Common myeloid progenitor, CD34-positive (primary cell): ENCODE measurements around the gene TMEM132D.

Experiments used
- CTCF ChIA-PET: fragments of 350-600 bp; sonication (Branson Sonifier 250); formaldehyde crosslinking; loops from one replicate; lab custom pipeline; 2021; ENCODE audit warnings: antibody characterized with exemption; lab: Charles Lee
- POLR2A ChIA-PET: fragments of 350-600 bp; sonication (Branson Sonifier 250); formaldehyde crosslinking; loops from one replicate; lab custom pipeline; 2021; ENCODE audit warnings: antibody characterized with exemption; lab: Charles Lee
- DNase-seq, 3 donors: peaks; one replicate each; pipeline versions ENCODE4 v3.0.0 to v3.0.0-alpha.2; 2013
- H3K27ac ChIP-seq, 2 experiments: 1 replicate in 1 of 2; 2 replicates in 1 of 2; pipeline ENCODE4 v1.7.0; 2013; ENCODE audit warnings: inconsistent platforms in 2 of 2, low read length in 2 of 2, mild to moderate bottlenecking in 2 of 2, low read depth in 1 of 2, moderate library complexity in 1 of 2; ENCODE audit not compliant: severe bottlenecking in 2 of 2, insufficient read depth in 1 of 2, poor library complexity in 1 of 2
- H3K27me3 ChIP-seq, 5 experiments: replicated peaks in 2 of 5; 1 replicate in 3 of 5; 2 replicates in 2 of 5; pipeline versions ENCODE4 v1.6.1 to v1.7.0; 2013; ENCODE audit warnings: low read length in 4 of 5, mild to moderate bottlenecking in 2 of 5, moderate library complexity in 2 of 5, inconsistent platforms in 1 of 5; ENCODE audit not compliant: insufficient read depth in 5 of 5, control insufficient read depth in 4 of 5
- H3K36me3 ChIP-seq, 4 experiments: 1 replicate in 2 of 4; 2 replicates in 2 of 4; pipeline versions ENCODE4 v1.6.1 to v1.7.0; 2013; ENCODE audit warnings: low read length in 3 of 4, control low read depth in 1 of 4, mild to moderate bottlenecking in 1 of 4; ENCODE audit not compliant: control insufficient read depth in 4 of 4, insufficient read depth in 4 of 4
- H3K4me1 ChIP-seq, 4 experiments: 1 replicate in 3 of 4; 2 replicates in 1 of 4; pipeline versions ENCODE4 v1.6.1 to v1.7.1; 2013; ENCODE audit warnings: low read length in 3 of 4, mild to moderate bottlenecking in 3 of 4, control low read depth in 1 of 4, inconsistent platforms in 1 of 4, moderate library complexity in 1 of 4; ENCODE audit not compliant: control insufficient read depth in 4 of 4, insufficient read depth in 4 of 4; ENCODE audit errors: control extremely low read depth in 1 of 4
- H3K4me3 ChIP-seq, 7 experiments: 1 replicate in 4 of 7; 2 replicates in 3 of 7; pipeline versions ENCODE4 v1.5.1 to v1.7.0; 2013; ENCODE audit warnings: mild to moderate bottlenecking in 7 of 7, low read length in 6 of 7, moderate library complexity in 6 of 7, inconsistent platforms in 2 of 7, low read depth in 2 of 7, control low read depth in 1 of 7; ENCODE audit not compliant: insufficient read depth in 4 of 7, control insufficient read depth in 1 of 7; ENCODE audit errors: extremely low read depth in 1 of 7
- H3K9me3 ChIP-seq, 5 experiments: 1 replicate in 4 of 5; 2 replicates in 1 of 5; pipeline versions ENCODE4 v1.6.1 to v1.7.1; 2013; ENCODE audit warnings: low read length in 4 of 5, mild to moderate bottlenecking in 2 of 5, inconsistent platforms in 1 of 5, low read depth in 1 of 5, moderate library complexity in 1 of 5; ENCODE audit not compliant: control insufficient read depth in 4 of 5, insufficient read depth in 2 of 5; ENCODE audit errors: control extremely low read depth in 1 of 5
- WGBS: methylation state at CpG from one replicate; pipeline ENCODE4 v1.1.5; 2013; ENCODE audit not compliant: insufficient coverage; 5-methylcytosine and 5-hydroxymethylcytosine counted together

The TMEM132D gene

DNA sequence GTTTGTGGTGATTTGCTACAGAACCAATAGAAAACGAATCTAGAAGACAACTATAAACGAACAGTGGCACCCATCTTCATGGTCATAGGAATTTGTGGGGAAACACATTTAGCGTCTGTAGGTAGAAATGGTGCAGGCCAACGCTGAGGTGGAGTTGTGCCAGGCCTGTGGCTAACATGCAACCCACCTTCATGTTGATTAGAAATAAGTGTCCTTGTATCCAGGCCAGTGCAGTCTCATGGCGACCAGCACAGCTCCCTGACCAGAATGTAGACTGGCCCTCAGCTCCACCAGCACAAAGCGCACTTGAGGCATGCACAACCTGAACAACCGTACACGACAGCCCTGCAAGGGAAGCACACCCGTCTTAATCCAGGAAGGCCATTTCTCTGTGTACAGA is 187.0 kb downstream of the TMEM132D start:
- POLR2A ChIA-PET = no interaction called here
- 90% methylated on average over 9 of the region's 9 CpGs for WGBS
- Histone ChIP-seq H3K9me3 (peaks cover 0 to 5% (median 0%) of the 10 kb centered on the region in 5 experiments), H3K27me3 (no peaks in the 10 kb centered on the region), H3K4me1 (no peaks in the 10 kb centered on the region), H3K4me3 (no peak overlapping the region), H3K36me3 (no peaks in the 10 kb centered on the region), H3K27ac (no peak overlapping the region)
- no peak for DNase-seq
- CTCF ChIA-PET = no interaction called here

DNA sequence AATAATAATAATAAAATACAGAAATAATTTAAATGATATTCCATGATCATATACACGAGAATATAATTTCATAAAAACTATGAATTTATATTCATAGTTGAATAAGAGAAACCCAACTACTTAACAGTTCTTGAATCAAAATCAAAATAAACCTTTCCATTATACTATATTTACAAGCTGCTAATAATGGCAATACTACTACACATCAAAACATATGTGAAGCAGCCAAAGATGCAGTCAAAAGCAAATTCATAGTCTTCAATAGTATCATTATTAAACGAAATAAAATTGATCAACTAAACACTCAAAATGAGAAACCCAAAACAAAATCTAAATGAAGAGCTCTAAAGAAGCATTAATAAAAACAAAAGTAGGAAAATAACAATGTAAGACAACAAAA is 197.1 kb downstream of the TMEM132D start:
- POLR2A ChIA-PET = no interaction called here
- no peaks in the 10 kb centered on the region for H3K27me3 ChIP-seq
- CTCF ChIA-PET = no interaction called here
- H3K36me3 ChIP-seq = no peaks in the 10 kb centered on the region
- no CpG with 5 or more reads among the region's 2 CpGs for WGBS
- peaks cover 0 to 10% (median 0%) of the 10 kb centered on the region in 5 experiments for H3K9me3 ChIP-seq
- no peaks in the 10 kb centered on the region for H3K4me1 ChIP-seq
- H3K27ac ChIP-seq = no peak overlapping the region
- DNase-seq = no peak
- no peak overlapping the region for H3K4me3 ChIP-seq

DNA sequence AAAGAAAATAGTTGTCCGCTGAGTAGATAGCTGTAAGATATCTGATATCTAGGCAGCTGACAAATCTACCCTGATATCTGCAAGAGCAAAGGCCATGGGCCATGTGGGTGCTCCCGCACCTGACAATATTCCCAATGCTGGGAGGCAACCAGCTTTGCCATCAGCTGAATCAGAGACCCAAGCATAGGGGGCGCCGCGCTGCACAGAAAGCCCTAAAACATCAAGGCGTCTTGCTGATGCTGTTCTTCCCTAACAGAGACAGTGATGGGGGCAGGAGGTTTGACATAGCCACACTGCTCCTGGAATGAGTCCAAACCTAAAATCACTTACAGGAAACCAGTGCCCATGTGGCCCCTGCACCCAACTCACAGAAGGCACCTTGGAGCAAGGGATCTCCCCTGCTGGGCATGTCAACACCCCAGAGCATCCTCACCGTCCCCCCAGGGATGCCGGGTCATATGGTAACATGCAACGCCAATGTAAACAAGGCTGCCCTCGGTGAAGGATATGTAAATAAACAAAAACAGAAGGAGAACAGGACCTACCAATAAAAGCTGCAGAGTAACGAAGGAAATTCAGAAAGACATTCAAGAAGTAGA is 199.5 kb downstream of the TMEM132D start:
- 56% methylated on average over 8 of the region's 11 CpGs for WGBS

DNA sequence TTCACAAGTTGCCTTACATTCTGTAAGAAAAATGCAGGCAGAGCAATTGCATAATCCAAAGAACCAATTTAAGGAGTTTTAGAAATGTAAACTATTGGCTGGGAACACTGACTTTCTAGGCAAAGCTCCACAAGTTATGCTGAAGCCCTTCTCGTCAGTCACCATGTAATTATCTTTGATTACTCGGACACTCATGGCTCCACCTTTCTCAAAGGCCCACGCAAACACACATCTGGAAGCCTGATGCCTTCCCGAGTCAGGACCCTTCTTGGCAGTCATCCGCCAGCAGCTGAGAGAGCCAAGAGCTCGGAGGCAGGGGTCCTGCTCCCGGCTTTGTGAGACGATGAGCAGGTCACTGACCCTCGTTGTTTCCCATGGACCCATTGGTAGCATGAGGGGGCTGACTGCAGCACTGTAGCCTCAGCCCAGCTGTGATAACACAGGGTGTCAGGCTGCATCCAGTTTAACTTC is 202.2 kb downstream of the TMEM132D start:
- CTCF ChIA-PET = no interaction called here
- Histone ChIP-seq H3K27ac (no peak overlapping the region), H3K36me3 (no peaks in the 10 kb centered on the region), H3K9me3 (peaks cover 0 to 3% (median 0%) of the 10 kb centered on the region in 5 experiments), H3K4me3 (no peak overlapping the region), H3K27me3 (no peaks in the 10 kb centered on the region), H3K4me1 (no peaks in the 10 kb centered on the region)
- POLR2A ChIA-PET = no interaction called here
- no peak for DNase-seq
- WGBS = 97% methylated on average over 9 of the region's 9 CpGs

More for the DNA sequence above, 199.5 kb downstream of the TMEM132D start:
- DNase-seq = no peak
- Histone ChIP-seq H3K27ac (no peak overlapping the region), H3K4me3 (no peak overlapping the region), H3K36me3 (no peaks in the 10 kb centered on the region), H3K4me1 (no peaks in the 10 kb centered on the region), H3K9me3 (peaks cover 0 to 5% (median 0%) of the 10 kb centered on the region in 5 experiments), H3K27me3 (no peaks in the 10 kb centered on the region)
- ChIA-PET POLR2A (no interaction called here), CTCF (interaction anchor here (0.9 kb wide), 1 partner anchor 11 kb away, joined by 3 read pairs; no protein-coding TSS in a partner anchor)

DNA sequence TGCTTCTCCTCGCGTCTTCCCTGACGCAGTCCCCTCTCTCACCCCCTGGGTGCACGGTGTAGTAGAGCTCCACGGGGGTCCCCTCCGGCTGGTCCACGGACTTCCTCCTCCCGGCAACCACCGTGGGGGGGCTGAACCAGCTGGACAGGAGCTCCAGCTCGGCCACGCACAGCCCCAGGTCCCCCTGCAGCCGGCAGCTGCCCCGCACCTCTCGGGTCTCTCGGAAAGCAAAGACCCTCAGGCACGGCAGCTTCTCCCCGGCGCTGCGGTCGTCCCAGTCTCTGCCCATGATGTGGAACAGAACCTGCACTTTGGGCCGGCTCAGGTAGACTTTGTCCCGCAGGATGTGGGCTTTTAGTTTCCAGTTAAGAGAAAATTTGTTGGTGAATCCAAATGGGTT is 203.8 kb downstream of the TMEM132D start:
- 97% methylated on average over 18 of the region's 22 CpGs for WGBS
- peaks cover 0 to 2% (median 0%) of the 10 kb centered on the region in 5 experiments for H3K9me3 ChIP-seq
- POLR2A ChIA-PET = no interaction called here

DNA sequence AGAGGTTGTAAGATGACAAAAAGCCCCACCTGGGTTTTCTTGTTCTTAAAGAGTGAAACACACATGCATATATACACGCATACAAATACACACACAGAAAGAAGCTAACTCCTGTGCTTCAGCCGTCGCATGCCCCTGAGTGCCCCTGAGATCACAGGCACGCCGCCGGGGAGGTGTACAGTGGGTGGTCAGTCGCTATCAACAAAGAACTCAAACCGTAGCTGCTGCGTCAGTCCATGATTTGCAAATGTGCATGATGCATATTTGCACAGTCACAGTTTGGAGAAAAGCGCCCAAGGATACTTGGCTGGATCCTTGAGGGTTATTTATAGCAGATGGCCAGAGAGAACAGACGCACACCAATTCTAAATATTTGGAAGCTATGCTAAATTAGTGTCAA is 206.9 kb downstream of the TMEM132D start:
- no peak for DNase-seq
- no peaks in the 10 kb centered on the region for H3K4me1 ChIP-seq
- WGBS = 92% methylated on average over 9 of the region's 11 CpGs
- H3K27me3 ChIP-seq = no peaks in the 10 kb centered on the region
- H3K36me3 ChIP-seq = no peaks in the 10 kb centered on the region
- H3K27ac ChIP-seq = no peak overlapping the region
- POLR2A ChIA-PET = no interaction called here
- no peak overlapping the region for H3K4me3 ChIP-seq
- peaks cover 0 to 2% (median 0%) of the 10 kb centered on the region in 5 experiments for H3K9me3 ChIP-seq
- CTCF ChIA-PET = interaction anchor here (1.5 kb wide), 1 partner anchor 12 kb away, joined by 4 read pairs; no protein-coding TSS in a partner anchor

More for the DNA sequence above, 203.8 kb downstream of the TMEM132D start:
- no peak for DNase-seq
- Histone ChIP-seq H3K27ac (no peak overlapping the region), H3K36me3 (no peaks in the 10 kb centered on the region), H3K4me1 (no peaks in the 10 kb centered on the region), H3K4me3 (no peak overlapping the region), H3K27me3 (no peaks in the 10 kb centered on the region)
- CTCF ChIA-PET = no interaction called here

DNA sequence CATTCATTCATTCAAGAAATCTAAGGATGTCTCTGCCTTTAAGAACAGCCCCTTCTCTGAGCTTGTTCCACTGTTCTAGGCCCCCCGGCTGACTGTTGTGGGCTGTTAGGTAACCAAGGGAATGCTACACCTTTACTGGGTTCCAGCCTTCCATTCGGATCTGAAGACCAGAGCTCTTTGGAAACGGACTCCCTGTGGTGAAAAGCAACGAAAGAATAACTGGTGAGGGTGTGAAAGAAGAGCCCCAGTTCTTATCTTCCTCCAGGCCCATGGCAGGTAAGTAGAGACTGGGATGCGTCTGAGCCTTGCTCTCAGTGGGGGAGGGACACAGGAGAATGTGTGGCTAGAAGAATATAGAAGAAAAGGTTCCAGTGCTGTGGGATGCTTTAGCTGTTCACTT is 207.4 kb downstream of the TMEM132D start:
- DNase-seq = no peak
- no peaks in the 10 kb centered on the region for H3K4me1 ChIP-seq
- H3K9me3 ChIP-seq = peaks cover 0 to 2% (median 0%) of the 10 kb centered on the region in 5 experiments
- CTCF ChIA-PET = no interaction called here
- no peak overlapping the region for H3K4me3 ChIP-seq
- POLR2A ChIA-PET = no interaction called here
- no peaks in the 10 kb centered on the region for H3K27me3 ChIP-seq
- no peak overlapping the region for H3K27ac ChIP-seq
- H3K36me3 ChIP-seq = no peaks in the 10 kb centered on the region
- WGBS = 34% methylated on average over 4 of the region's 5 CpGs
